GM18868 (cell line): ENCODE data around the gene WDR91.

Experiments
- ATAC-seq: cut with Tn5 transposase; IDR thresholded peaks from one replicate; pipeline ENCODE4 v1.9.1; 2021; ENCODE audit warnings: mild to moderate bottlenecking, moderate library complexity; ENCODE audit not compliant: unreplicated experiment

The WDR91 gene

DNA sequence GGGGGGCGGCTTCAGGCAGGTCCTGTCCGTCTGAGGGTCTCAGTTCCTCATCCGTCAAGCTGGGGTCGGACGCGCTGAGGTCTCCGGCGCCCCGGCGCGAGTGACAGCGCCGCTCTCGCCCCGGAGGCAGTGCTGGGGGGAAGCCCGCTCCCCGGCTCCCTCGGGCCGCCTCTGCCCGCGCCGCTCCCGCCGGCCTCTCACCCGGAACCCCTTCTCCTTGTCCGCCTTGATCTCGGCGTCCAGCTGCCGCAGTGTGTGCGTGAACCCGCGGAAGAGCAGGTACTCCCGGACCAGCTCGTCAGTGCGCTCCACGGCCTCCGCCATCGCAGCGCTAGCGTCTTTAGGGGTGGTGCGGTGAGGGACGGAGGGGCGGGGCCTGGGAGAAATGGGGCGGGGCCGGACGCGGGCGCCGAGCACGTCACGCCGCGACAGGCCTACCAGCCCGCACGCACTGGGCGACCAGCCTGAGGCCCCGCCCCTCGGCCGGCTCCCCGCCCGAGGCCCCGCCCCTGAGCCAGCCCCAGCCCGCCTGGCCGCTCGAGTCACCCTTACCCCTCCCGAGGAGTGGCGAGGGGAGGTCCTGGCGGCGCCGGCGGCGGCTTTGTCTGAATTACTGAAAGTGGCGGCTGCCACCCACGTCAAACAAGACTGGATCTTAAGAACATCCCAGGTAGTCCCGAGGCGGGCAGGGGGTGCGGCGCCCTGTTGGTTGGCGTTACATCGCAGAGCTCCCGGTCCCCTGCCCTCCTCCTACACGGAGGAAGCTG is at the start of gene WDR91:
WDR91 (minus strand) TSS at position 348 of the 767 bp plus-strand sequence; CDS start at position 324, 24 bp downstream.
- ATAC-seq, result peak; percentile 83

DNA sequence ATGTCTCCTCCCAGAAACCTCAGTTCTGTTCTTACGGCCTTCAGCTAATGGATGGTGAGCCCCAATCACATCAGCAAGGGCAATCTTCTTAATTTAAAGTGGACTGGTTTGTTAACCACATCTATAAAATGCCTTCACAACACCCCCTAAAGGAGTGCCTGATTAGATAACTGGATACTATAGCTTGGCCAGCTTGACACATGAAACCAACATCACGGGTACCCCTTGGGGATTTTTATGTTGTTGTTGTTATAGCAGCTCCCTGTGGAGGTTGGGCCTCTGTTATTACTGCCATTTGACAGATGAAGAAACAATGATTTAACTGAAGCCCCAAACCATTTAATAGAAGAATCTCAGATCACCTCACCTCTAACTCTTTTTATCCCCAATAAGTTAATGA is 49.1 kb upstream of the WDR91 start:
- no peak for ATAC-seq

DNA sequence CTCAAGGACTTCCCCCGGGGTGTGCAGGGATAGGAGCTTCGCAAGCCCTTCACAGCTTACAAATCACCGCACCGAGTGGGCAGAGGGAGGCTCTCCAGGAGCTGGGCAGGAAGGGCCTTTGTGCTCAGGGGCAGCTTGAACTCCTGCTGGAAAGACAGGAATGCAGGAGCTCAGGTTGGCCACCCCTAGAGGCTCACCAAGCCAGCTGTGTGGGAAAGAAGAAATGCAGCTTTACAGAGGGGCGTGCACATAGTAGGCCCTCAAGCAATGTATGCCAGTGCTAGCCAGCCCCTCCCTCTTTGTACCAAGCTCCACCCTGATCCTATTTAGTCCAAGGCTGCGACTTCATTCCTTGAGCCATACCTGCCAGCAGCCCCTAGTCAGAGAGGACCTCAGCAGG is 48.4 kb upstream of the WDR91 start:
- ATAC-seq, result no peak

DNA sequence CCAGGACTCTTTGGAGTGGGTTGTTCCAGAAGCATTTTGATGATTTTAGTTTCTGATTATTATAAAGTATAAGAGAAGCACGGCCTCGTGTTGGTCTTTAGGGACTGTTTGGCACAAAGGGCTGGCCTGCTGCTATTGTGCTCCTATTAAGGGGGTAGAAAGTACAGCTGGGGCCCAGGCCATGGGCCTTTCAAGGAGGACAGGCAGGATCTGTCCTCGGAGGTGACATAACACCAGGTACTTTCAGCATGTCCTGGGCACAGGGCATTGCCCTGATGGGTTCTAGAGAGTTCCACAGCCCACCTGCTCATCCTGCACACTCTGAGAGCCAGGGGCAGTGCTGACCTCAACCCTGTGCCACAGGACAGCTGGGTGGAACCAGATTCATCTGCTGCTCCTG is 47.3 kb upstream of the WDR91 start:
- ATAC-seq, result no peak

DNA sequence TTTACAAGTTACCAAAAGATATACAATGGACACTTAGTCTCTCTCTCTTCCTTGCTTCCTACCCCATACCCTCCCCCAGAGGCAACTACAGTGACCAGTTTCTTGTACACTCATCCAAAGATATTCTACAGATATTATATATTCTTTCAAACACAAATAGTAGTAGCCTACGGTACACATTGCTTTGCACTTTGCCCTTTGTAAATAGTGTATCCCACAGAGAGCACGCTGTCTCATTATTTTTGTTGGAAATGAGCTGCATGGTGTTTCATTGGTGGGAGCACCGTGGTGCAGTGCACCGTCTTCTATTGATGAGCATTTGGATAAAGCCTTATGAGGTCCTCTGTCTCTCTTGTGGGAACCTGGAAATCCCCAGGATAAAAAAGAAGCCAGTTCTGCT is 46.5 kb upstream of the WDR91 start:
- ATAC-seq, result no peak

DNA sequence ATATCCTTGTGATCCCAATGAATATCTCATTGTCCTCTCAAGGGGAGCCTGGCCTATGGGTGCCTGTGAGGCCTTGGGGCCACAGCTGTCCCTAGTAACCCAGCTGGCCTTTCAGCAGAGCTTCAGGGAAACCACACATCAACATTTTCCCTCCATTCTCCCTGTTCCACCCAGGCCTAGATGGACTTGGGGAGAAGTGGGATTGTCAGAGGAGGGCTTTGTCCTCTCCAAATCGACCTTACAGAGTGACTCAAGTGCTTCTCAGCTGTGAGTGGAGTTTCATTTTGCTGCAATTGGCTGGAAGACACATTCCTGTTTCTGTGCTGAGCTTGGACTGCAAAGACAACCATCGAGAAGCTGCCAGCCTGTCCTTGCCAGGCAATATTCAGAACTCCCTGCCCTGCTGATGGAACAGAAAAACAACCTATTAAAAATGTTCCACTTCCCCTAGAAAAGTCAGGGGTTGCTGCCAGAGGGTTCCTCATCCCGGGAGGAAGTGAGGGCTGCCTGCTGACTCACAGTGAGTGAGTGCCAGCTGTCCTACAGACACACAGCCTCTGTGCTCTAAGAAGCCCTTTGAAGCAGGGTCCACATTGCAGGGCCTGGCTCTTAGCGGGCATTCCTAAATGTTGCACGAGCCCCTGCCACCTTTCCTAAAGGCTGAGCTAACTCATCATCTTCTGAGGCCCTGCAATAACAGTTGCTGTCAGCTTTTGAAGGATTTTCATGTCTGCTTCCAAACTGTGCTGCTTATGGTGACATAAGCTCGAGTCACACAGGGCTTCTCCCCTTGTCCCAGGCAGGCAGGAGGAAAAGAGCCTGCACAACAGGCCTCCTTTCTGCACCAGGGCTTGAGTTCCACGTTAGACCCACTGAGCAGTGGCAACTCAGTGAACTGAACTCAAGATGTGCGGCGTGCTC is 42.8 kb upstream of the WDR91 start:
- ATAC-seq, result no peak

DNA sequence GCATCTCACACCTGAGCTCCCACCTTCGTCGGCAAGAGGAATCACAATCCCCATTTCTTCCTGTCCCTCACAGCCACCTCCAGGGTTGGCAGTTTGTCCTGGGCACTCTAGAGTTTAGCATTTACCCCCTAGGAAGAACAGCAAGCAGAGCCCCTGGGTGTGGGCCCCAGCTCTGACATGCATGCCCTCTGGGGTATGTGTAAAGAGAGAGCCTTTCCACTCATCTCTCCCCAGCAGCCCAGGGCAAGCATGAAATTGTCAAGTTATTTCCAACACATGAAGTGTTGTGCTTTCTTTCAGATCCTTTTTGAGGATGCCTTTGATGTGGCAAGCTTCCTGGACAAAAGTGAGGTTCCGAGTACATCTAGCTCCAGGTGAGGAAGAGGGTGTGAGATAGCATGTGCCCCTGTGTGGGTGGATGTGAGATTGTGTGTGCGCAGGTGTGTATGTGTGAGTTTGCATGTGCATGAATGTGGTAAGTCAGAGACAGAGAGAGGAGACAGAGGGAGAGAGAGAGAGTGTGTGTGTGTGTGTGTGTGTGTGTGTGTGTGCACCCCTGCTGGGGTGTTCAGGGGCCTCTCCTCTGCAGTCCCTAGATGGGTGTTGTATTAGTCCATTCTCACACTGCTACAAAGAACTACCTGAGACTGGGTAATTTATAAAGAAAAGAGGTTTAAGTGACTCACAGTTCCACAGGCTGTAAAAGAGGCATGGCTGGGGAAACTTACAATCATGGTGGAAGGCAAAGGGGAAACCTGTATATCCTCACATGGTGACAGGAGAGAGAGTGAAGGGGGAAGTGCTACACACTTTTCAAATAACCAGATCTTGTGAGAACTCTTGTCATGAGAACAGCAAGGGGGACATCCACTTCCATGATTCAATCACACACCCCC is 40.4 kb upstream of the WDR91 start:
- ATAC-seq, result peak; percentile 60

DNA sequence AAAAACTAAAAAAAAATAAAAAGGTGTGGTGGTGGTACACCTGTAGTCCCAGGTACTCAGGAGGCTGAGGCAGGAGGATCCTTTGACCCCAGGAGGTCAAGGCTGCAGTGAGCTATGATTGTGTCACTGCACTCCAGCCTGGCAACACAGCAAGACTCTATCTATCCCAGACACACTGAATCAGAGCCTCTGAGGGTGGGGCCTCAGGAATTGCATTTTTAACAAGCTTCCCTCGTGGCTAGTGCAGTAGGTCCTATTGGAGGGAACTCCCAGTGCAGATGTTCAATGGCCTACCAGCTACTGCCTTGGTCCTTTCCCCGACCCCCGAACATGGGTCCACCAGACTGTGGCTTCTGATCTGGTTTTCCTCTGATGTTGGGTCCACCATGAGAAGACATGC is 37.2 kb upstream of the WDR91 start:
- ATAC-seq, result no peak

DNA sequence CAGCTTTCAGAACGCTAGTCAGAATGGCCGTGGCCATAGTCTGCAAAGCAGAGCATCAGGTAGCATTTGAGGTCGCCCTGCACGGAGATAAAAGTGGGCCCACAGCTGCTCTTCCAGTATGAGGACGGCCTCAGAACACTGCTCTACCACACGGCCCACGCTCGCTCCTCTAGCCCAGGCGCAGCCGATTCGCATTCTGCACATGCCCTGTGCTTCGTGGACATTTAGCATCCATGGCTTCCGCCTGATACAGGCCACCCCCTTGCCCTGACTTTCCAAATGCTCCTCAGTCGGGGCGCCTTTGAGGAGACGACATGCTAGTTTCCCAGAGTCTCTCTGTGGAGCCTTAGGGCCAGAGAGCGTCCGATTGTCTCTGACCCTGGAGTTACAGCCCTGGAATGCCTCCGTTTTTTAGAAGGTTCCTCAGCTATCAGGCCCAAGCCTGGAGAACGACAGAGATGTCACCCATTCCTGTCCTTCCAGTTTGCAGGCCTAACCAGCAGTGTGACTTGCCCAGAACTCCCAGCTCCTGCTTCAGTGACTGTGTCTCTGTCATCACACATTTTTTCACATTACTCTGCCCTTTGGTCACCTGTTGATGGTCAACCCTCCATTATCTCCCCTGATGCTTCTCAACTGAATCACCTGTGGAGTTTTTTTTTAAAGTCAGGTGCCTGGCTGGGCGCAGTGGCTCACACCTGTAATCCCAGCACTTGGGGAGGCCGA is 36.6 kb upstream of the WDR91 start:
- no peak for ATAC-seq

DNA sequence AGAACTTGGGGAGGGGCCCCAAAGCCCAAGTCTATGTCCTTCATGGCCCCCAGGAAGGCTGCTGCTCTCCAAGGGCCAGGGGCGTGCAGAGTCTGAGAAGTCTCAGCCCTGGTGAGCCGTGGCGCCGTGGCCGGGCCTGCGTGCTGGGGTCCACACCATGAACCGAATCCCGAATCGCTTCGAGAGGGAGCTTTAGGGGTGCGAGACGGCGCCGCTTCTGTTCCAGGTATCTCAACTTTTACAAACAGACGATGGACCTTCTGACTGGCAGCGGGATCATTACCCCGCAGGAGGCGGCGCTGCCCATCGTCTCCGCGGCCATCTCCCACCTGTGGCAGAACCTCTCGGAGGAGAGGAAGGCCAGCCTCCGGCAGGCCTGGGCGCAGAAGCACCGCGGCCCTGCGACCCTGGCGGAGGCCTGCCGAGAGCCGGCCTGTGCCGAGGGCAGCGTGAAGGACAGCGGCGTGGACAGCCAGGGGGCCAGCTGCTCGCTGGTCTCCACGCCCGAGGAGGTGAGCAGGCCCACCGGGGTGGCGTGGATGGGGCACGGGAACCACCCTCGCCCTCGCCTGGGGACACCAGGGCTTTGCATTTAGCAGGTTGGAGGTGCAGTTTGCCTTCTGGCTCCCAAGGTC is 35.0 kb upstream of the WDR91 start:
- no peak for ATAC-seq

DNA sequence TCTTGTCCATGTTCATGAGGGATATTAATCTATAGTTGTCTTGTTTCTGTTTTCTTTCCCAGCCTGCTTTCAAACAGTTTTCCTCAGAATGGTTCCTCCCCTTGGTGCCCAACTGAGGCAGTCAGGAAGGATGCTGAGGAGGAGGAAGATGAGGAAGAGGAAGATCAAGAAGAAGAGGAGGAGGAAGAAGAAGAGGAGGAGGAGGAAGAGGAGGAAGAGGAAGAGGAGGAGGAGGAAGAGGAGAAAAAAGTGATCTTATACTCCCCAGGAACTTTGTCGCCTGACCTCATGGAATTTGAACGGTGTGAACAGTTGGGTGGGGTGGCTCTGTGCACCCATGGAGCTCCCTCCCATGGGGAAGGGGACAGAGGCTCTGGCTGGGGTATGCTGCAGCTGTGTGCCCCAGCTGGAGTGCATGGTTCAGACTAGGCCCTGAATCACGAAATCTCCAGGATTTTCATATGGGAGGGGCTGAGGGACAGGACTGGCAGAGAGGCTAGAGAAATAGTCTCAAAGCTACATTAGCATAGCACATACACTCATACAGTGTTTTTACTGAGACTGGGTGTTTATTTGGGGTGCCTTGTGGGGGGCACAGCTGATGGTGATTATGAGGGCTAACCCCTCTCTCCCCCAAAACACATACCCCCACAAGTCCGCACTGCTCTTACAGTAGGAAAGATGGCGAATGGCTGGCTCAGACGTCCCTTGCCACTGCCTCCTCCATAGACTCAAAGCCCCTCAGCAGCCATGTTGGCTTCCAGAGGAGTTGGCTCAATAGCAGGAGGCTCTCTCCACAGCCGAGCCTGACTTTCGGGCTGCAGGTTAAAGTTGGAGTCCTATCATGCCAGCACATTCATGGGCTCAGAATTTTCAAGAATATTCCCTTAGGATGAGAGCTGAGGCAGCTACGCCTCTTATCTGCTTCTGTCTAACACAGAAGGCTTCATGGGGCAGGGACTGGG is 34.2 kb upstream of the WDR91 start:
- ATAC-seq, result no peak

DNA sequence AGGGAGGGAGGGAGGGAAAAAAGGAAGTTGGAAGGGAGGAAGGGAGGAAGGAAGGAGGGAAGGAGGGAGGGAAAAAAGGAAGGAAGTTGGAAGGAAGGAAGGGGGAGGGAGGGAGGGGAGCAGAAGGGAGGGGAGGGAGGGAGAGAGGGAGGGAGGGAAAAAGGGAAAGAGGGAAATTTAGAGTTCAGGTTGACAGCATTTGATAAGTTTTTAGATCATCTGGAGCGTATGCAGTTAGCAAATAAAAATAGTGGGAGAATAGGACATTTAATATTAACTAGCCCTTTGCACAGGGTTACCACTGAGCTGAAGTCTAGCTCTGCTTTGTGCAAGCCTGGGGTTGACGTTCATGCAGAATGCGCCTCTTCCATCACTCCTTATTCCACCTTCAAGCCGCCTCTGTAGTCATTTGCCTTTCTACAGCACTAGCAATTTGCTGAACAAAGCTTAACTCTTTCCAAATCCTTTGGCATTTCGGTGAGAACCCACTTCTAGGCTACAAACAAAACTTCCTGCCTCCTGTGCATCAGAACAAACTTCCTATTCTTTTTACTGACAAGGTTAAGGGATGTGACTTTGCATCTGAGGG is 30.9 kb upstream of the WDR91 start:
- no peak for ATAC-seq

DNA sequence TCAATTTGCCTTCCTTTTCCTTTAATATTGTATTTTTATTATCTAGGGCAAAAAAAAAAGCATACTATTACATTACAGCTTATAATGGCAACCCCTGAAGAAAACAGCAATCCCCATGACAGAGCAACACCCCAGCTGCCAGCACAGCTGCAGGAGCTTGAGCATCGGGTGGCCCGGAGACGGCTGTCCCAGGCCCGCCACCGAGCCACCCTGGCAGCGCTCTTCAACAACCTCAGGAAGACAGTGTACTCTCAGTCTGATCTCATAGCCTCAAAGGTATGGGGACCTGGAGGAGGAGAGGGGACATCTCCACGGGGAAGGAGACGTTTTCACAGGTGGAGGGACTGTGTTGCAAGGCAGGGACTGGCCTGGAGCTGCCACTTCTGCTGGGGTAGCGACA is 29.1 kb upstream of the WDR91 start:
- no peak for ATAC-seq

DNA sequence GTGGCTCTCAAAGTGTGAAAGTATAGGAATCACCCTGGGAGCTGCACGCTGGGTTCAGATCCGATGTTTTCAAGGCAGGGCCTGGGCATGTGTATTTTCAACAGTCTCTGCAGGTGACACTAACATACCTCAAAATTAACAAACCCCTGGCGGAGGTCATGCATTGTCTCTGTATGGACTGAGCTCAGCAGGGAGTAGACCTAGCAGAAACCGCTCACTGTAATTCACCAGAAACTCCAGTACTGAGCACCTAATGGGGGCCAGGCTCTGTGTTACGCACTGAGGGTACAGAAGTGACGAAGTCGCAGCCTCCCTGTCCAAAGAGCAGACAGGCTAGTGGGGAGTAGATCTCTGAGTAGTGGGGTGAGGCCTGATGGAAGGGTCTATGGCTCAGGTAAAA is 27.9 kb upstream of the WDR91 start:
- no peak for ATAC-seq

DNA sequence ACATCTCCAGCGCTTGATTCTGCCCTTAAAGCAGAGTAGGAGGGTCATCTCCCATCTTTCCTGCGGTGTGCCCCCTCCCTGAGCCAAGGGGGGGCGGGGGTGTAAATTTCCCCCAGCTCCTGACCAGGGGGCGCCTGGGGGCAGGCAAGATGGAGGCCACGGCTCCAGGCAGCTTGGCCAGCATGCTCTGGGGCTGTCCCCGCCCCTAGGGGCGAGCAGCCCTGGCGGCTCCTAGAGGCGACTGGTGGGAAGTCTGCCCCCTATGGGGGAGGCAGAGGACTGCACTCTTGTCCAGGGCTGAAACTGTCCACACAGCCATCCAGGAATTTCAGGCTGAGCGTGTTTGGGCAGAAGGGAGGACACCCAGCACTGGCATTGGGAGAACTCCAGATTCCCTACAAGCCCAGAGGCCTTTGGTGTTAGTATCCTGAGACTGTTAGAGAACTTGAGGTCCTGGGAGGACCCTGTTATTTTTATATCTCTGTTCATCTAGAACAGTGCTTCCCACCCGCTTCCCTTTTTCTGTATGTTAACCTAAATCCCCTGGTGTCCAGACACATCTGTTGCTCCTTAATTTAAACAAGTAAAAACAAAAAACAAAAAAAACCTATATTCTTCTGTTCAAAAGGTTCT is 26.9 kb upstream of the WDR91 start:
- ATAC-seq, result no peak

DNA sequence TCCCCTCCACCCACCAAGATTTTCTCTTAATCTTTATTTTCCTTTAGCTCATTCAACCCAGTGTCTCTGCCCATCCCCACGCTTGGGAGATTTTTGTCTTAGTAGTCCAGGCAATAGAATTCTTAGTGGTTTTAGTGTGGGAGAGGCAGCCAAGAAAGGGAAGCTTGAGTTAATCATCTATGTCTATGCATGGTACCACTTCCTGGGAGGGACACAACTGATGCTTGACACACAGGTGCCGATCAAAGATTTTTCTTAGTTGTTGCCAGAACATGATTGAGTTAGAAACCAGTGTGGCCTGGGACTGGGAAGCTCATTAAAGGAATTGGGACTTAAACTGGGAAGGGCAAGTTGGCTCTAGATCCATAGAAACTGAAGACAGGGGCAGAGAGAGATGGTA is 25.4 kb upstream of the WDR91 start:
- peak; percentile 58 for ATAC-seq

DNA sequence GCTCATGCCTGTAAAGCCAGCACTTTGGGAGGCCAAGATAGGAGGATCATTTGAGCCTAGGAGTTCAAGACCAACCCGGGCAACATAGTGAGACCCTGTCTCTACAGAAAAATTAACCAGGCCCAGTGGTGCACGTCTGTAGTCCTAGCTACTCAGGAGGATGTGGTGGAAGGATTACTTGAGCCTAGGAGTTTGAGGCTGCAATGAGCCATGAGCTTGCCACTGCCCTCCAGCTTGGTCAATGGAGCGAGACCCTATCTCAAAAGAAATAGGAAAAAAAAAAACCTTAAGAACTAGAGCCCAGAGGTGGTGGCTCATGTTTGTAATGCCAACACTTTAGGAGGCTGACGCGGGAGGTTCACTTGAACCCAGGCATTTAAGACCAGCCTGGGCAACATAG is 24.5 kb upstream of the WDR91 start:
- ATAC-seq, result no peak

DNA sequence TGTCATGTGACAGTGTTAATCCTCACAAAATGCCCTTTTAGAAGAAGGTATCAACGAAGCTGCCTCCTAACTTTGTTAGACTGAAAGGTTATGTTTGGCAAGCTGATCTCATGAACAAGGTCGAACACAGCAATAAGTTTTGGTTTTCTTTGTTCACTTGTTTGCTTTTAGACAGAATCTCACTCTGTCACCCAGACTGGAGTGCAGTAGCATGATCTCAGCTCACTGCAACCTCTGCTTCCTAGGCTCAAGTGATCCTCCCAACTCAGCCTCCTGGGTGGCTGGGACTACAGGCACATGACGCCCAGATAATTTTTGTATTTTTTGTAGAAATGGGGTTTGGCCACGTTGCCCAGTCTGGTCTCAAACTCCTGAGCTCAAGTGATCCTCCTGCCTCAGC is 23.4 kb upstream of the WDR91 start:
- no peak for ATAC-seq
